ENCODE data around the gene FAM171A1.

GRCh38 chr10:15251791-15252380, 119.2 kb downstream of the FAM171A1 start:
- TF ChIP-seq CTCF (IDR thresholded peaks at IDR 0.05) = no peak
- no peak for TF ChIP-seq EZH2phosphoT487 (IDR thresholded peaks at IDR 0.05; ENCODE audit: borderline replicate concordance, low read depth)
- no peak for TF ChIP-seq YY1 (IDR thresholded peaks at IDR 0.05; ENCODE audit: low read depth)
- TF ChIP-seq TAF1 (IDR thresholded peaks at IDR 0.05; ENCODE audit: borderline replicate concordance, low read depth, low read length) = no peak
- TF ChIP-seq REST (IDR thresholded peaks at IDR 0.05; ENCODE audit: low read depth, low read length) = no peak
- no peak for TF ChIP-seq EP300 (IDR thresholded peaks at IDR 0.05; ENCODE audit: borderline replicate concordance in 1 of 2, low read depth in 1 of 2, low read length in 1 of 2)
- TF ChIP-seq RAD21 (IDR thresholded peaks at IDR 0.05; ENCODE audit: low read length) = no peak
